DND-41 (cell line): ENCODE data around the gene RHOB.

Experiments used
- ATAC-seq: fragments of 200-7000 bp; cut with Tn5 transposase; 3 replicates; pipeline ENCODE4 v1.9.1; 2021; ENCODE audit warnings: low read depth; ENCODE audit not compliant: insufficient read depth
- DNase-seq: peaks from one replicate; pipeline ENCODE4 v3.0.0-alpha.2; 2020
- H2AFZ ChIP-seq: 2 replicates; pipeline ENCODE4 v1.6.0; 2012; ENCODE audit warnings: low read depth, low read length
- H3K27ac ChIP-seq: 2 replicates; pipeline ENCODE4 v1.5.1; 2012; ENCODE audit warnings: low read length, inconsistent platforms
- H3K27me3 ChIP-seq: fragments of 200-600 bp; sonication (generic); 2 replicates; pipeline ENCODE4 v1.6.0; 2012; ENCODE audit warnings: low read length, mild to moderate bottlenecking, inconsistent platforms; ENCODE audit not compliant: insufficient read depth, poor library complexity
- H3K36me3 ChIP-seq: 2 replicates; pipeline ENCODE4 v1.5.1; 2012; ENCODE audit warnings: low read length, inconsistent platforms; ENCODE audit not compliant: insufficient read depth
- H3K4me1 ChIP-seq: 2 replicates; pipeline ENCODE4 v1.5.1; 2012; ENCODE audit warnings: mild to moderate bottlenecking, low read length; ENCODE audit not compliant: insufficient read depth
- H3K4me2 ChIP-seq: 2 replicates; pipeline ENCODE4 v1.6.0; 2012; ENCODE audit warnings: mild to moderate bottlenecking, moderate library complexity, low read length, inconsistent platforms; ENCODE audit not compliant: insufficient read depth
- H3K4me3 ChIP-seq, 2 experiments: fragments of 200-600 bp in 1 of 2; shearing (Covaris generic) in 1 of 2; 2 replicates each; pipeline ENCODE4 v1.5.1; 2012 to 2016; ENCODE audit warnings: inconsistent platforms in 2 of 2, low read length in 2 of 2, mild to moderate bottlenecking in 2 of 2, low read depth in 1 of 2, moderate library complexity in 1 of 2
- H3K79me2 ChIP-seq: 2 replicates; pipeline ENCODE4 v1.6.0; 2012; ENCODE audit warnings: low read length, inconsistent platforms; ENCODE audit not compliant: insufficient read depth
- H3K9ac ChIP-seq: 2 replicates; pipeline ENCODE4 v1.6.0; 2012; ENCODE audit warnings: low read depth, mild to moderate bottlenecking, inconsistent platforms, low read length, moderate library complexity
- H3K9me3 ChIP-seq: 2 replicates; pipeline ENCODE4 v1.5.1; 2012; ENCODE audit warnings: low read length, moderate library complexity, mild to moderate bottlenecking, inconsistent platforms; ENCODE audit not compliant: insufficient read depth, severe bottlenecking
- H4K20me1 ChIP-seq: 2 replicates; pipeline ENCODE4 v1.6.0; 2012; ENCODE audit warnings: low read length; ENCODE audit not compliant: insufficient read depth
- EZH2 ChIP-seq: IDR thresholded peaks from 3 replicates; pipeline ENCODE4 v1.6.1; 2012; ENCODE audit warnings: borderline replicate concordance, low read depth, mild to moderate bottlenecking, moderate library complexity, low read length, inconsistent platforms; ENCODE audit not compliant: severe bottlenecking
- TF ChIP-seq, protein P1 (sequence below): IDR thresholded peaks from 2 replicates; pipeline ENCODE4 v1.5.1; 2012; ENCODE audit warnings: borderline replicate concordance, low read length, moderate library complexity, mild to moderate bottlenecking; ENCODE audit not compliant: poor library complexity, severe bottlenecking; ENCODE audit errors: extremely low read depth

Gene RHOB

DNA sequence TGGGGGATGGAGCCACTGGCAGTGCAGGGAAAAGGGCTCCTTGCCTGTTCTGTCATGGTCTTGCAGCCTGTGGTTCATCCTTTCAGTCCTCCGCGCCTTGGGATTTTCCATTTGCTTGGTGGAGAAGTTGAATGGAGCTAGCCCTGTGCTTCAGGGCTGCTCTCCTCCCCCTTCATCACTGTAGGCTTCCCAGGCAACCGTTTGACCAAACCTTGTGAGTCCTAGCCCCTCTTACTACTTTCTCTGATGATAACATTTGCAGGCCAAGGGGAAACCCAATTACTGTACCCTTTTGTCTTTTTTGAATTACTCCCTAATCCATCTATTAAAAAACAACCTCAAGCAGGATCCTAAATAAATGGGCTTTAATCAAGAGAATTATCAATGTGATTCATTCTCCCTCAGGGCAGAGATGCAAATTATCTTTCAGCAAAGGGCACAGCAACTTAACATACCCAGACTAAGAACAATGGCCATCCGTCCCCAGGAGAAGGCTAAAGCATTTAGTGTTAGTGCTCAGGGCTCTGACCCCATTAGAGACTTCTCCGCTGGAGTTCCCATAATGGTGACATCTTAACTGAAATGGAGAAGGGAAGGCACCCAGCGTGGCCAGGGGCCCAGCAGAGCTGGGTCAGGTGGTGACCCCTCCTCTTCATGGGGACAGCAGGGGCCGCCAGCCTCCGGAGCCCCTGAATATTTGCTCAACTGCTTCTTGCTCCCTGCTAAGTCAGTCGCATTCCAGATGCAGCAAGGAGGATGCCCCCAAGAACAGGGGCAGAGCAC is 40.7 kb downstream of the RHOB start:
- DNase-seq, result no peak
- no peak for TF ChIP-seq EZH2
- TF ChIP-seq, protein P1, sequence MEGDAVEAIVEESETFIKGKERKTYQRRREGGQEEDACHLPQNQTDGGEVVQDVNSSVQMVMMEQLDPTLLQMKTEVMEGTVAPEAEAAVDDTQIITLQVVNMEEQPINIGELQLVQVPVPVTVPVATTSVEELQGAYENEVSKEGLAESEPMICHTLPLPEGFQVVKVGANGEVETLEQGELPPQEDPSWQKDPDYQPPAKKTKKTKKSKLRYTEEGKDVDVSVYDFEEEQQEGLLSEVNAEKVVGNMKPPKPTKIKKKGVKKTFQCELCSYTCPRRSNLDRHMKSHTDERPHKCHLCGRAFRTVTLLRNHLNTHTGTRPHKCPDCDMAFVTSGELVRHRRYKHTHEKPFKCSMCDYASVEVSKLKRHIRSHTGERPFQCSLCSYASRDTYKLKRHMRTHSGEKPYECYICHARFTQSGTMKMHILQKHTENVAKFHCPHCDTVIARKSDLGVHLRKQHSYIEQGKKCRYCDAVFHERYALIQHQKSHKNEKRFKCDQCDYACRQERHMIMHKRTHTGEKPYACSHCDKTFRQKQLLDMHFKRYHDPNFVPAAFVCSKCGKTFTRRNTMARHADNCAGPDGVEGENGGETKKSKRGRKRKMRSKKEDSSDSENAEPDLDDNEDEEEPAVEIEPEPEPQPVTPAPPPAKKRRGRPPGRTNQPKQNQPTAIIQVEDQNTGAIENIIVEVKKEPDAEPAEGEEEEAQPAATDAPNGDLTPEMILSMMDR, result no peak
- no peak overlapping the region for H3K4me3 ChIP-seq

DNA sequence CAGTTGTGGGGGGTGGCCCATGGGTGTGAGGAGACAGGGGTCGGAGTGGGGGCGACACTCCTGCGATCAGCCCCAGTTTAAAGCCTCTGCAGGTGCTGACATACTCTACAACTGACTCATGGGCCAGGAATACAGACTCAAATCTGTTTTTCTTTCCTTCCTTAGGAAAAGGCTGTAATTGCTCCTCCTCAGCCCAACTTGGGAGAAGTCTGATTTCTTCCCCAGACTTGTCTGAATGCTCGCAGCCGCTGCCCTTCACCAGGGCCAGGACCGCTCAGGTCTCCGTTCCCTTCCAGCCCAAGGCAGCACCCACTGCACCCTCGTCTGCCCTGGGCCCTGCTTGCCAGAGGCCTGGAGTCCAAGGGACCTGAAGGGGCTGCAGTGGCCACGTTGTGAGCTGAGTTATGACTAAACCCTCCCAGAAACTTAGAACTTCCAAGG is 41.3 kb downstream of the RHOB start:
- Histone ChIP-seq H3K79me2 (no peaks in the 10 kb centered on the region), H3K4me3 (no peak overlapping the region), H3K27me3 (peaks cover 5% of the 10 kb centered on the region), H3K9ac (no peak overlapping the region), H2AFZ (no peak overlapping the region), H3K36me3 (no peaks in the 10 kb centered on the region), H3K27ac (no peak overlapping the region), H3K4me2 (no peak overlapping the region), H3K4me1 (no peaks in the 10 kb centered on the region), H3K9me3 (no peaks in the 10 kb centered on the region), H4K20me1 (no peaks in the 10 kb centered on the region; the same call in 1 of the 2 replicates)
- DNase-seq, result no peak
- TF ChIP-seq, protein P1, result no peak
- no peak for TF ChIP-seq EZH2
- no peak for ATAC-seq

More for the DNA sequence above, 40.7 kb downstream of the RHOB start:
- H3K9ac ChIP-seq, result no peak overlapping the region
- H3K27me3 ChIP-seq, result peaks cover 9% of the 10 kb centered on the region
- no peak overlapping the region for H3K4me2 ChIP-seq
- ATAC-seq, result no peak
- no peak overlapping the region for H2AFZ ChIP-seq
- no peaks in the 10 kb centered on the region for H3K9me3 ChIP-seq
- no peaks in the 10 kb centered on the region for H3K36me3 ChIP-seq
- H3K27ac ChIP-seq, result no peak overlapping the region
- no peaks in the 10 kb centered on the region; the same call in 1 of the 2 replicates for H4K20me1 ChIP-seq
- no peaks in the 10 kb centered on the region for H3K79me2 ChIP-seq
- H3K4me1 ChIP-seq, result no peaks in the 10 kb centered on the region

DNA sequence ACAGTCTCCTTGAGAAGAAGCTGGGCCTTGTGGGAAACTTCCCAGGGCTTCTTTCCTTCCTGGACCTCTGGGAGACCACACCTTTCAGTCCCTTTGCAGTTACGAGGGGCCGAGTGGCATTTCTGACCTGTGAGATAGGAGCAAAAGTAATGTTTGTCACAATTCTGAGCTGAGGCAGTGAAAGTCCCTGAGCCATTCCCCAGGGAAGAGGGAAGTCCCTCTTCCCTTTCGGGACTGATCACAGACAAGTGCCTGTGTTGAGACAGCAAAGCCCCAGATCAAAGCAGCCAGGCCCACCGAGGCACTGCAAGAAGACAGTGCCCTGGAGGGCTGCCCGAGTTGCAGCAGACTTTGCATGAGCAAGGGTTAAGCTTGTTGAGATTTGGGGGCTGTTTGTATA is 41.9 kb downstream of the RHOB start:
- Histone ChIP-seq H3K4me3 (no peak overlapping the region), H2AFZ (no peak overlapping the region), H3K27ac (no peak overlapping the region), H3K27me3 (no peaks in the 10 kb centered on the region), H3K36me3 (no peaks in the 10 kb centered on the region), H3K79me2 (no peaks in the 10 kb centered on the region), H3K9ac (no peak overlapping the region), H3K9me3 (no peaks in the 10 kb centered on the region), H4K20me1 (no peaks in the 10 kb centered on the region; the same call in 1 of the 2 replicates), H3K4me1 (no peaks in the 10 kb centered on the region), H3K4me2 (no peak overlapping the region)
- ATAC-seq (no peak), DNase-seq (no peak)
- TF ChIP-seq, protein P1, result no peak
- no peak for TF ChIP-seq EZH2
